SK-N-SH (cell line): ENCODE measurements around the gene LSP1. TPM values are rescaled to one million over a fixed set of nuclear protein-coding genes. Genes with fewer than 3 reads are reported as not detected.

Experiments used
- CTCF ChIA-PET: fragments of 300-600, 350-600 bp; formaldehyde crosslinking; extraction: SDS; loops from one replicate; lab custom pipeline; 2021; lab: Yijun Ruan, JAX
- POLR2A ChIA-PET: fragments of 350-600 bp; sonication (Branson Sonifier 250); formaldehyde crosslinking; extraction: SDS; loops from one replicate; lab custom pipeline; 2020; ENCODE audit warnings: antibody characterized with exemption, inconsistent platforms; lab: Yijun Ruan, JAX
- DNase-seq: peaks from one replicate; pipeline ENCODE4 v3.0.0; 2012
- H2AFZ ChIP-seq: fragments of 200-600 bp; sonication (generic); 2 replicates; pipeline ENCODE4 v1.8.1; 2016; ENCODE audit warnings: antibody characterized with exemption, mild to moderate bottlenecking, low read depth
- H3F3A ChIP-seq: fragments of 200-600 bp; sonication (generic); replicated peaks from 2 replicates; pipeline ENCODE3; 2016; ENCODE audit warnings: antibody characterized with exemption, mild to moderate bottlenecking; ENCODE audit not compliant: insufficient read depth
- H3K27ac ChIP-seq, 2 experiments: fragments of 200-500 bp in 1 of 2; fragments of 200-600 bp in 1 of 2; sonication (Bioruptor generic) in 1 of 2; sonication (generic), shearing (Covaris generic) in 1 of 2; 2 replicates each; pipeline versions ENCODE4 v1.5.1 to v1.6.1; 2014 to 2016; ENCODE audit warnings: low read depth in 2 of 2, inconsistent platforms in 1 of 2, low read length in 1 of 2, mild to moderate bottlenecking in 1 of 2, mixed read lengths in 1 of 2
- H3K27me3 ChIP-seq: fragments of 200-600 bp; sonication (generic), shearing (Covaris generic); 2 replicates; pipeline ENCODE4 v1.6.1; 2016; ENCODE audit warnings: mixed run types; ENCODE audit not compliant: insufficient read depth
- H3K36me3 ChIP-seq, 2 experiments: fragments of 200-500 bp in 1 of 2; fragments of 200-600 bp in 1 of 2; sonication (Bioruptor generic) in 1 of 2; sonication (generic) in 1 of 2; replicated peaks in 1 of 2; 2 replicates each; pipeline versions ENCODE3 to v1.5.1; 2014 to 2016; ENCODE audit warnings: low read length in 1 of 2, mild to moderate bottlenecking in 1 of 2; ENCODE audit not compliant: insufficient read depth in 2 of 2, control insufficient read depth in 1 of 2
- H3K4me1 ChIP-seq, 2 experiments: fragments of 200-500 bp in 1 of 2; fragments of 200-600 bp in 1 of 2; sonication (Bioruptor generic) in 1 of 2; sonication (generic), shearing (Covaris generic) in 1 of 2; 2 replicates each; pipeline versions ENCODE4 v1.5.1 to v1.6.1; 2014 to 2016; ENCODE audit warnings: low read depth in 1 of 2, low read length in 1 of 2, mixed run types in 1 of 2; ENCODE audit not compliant: insufficient read depth in 2 of 2, control insufficient read depth in 1 of 2
- H3K4me2 ChIP-seq: fragments of 200-600 bp; sonication (generic), shearing (Covaris generic); 2 replicates; pipeline ENCODE4 v1.6.1; 2017; ENCODE audit warnings: mixed run types
- H3K4me3 ChIP-seq, 2 experiments: fragments of 200-500 bp in 1 of 2; fragments of 200-600 bp in 1 of 2; sonication (Bioruptor generic) in 1 of 2; sonication (generic), shearing (Covaris generic) in 1 of 2; 2 replicates each; pipeline versions ENCODE4 v1.5.1 to v1.8.1; 2014 to 2016; ENCODE audit warnings: low read depth in 2 of 2, inconsistent platforms in 1 of 2, low read length in 1 of 2, mild to moderate bottlenecking in 1 of 2, mixed read lengths in 1 of 2, moderate library complexity in 1 of 2
- H3K79me2 ChIP-seq: fragments of 200-600 bp; sonication (generic); 2 replicates; pipeline ENCODE4 v1.8.1; 2017; ENCODE audit warnings: mild to moderate bottlenecking; ENCODE audit not compliant: insufficient read depth
- H3K9ac ChIP-seq: fragments of 200-600 bp; sonication (generic); 2 replicates; pipeline ENCODE4 v1.6.1; 2017; ENCODE audit warnings: mixed run types
- H3K9me2 ChIP-seq: fragments of 200-600 bp; sonication (generic); 2 replicates; pipeline ENCODE4 v1.6.1; 2017; ENCODE audit warnings: mixed run types
- H3K9me3 ChIP-seq: fragments of 200-600 bp; sonication (generic); 2 replicates; pipeline ENCODE4 v1.6.1; 2017; ENCODE audit warnings: mixed run types, mild to moderate bottlenecking, moderate library complexity
- H4K20me1 ChIP-seq: fragments of 200-600 bp; sonication (generic); 2 replicates; pipeline ENCODE4 v1.6.1; 2017; ENCODE audit warnings: mild to moderate bottlenecking, mixed run types; ENCODE audit not compliant: insufficient read depth
- CHD2 ChIP-seq: fragments of 150-350 bp; IDR thresholded peaks from 2 replicates; pipeline ENCODE4 v1.6.1; 2018; ENCODE audit warnings: low read length; ENCODE audit not compliant: partially characterized antibody
- FOSL2 ChIP-seq: IDR thresholded peaks from 2 replicates; pipeline ENCODE4 v1.4.0; 2012; ENCODE audit warnings: low read depth, mild to moderate bottlenecking, moderate library complexity, borderline replicate concordance
- FOXM1 ChIP-seq: IDR thresholded peaks from 2 replicates; pipeline ENCODE4 v1.4.0; 2012; ENCODE audit warnings: low read depth, mild to moderate bottlenecking
- GABPA ChIP-seq: IDR thresholded peaks from 2 replicates; pipeline ENCODE4 v1.4.0; 2012; ENCODE audit warnings: low read depth, mild to moderate bottlenecking
- GATA2 ChIP-seq: sonication (generic); formaldehyde crosslinking; IDR thresholded peaks from 2 replicates; pipeline ENCODE4 v1.5.0; 2020; ENCODE audit warnings: mild to moderate bottlenecking, missing genetic modification reagents
- IRF3 ChIP-seq: fragments of 150-350 bp; IDR thresholded peaks from 2 replicates; pipeline ENCODE4 v1.6.1; 2016; ENCODE audit warnings: mild to moderate bottlenecking, low read depth, low read length
- JUND ChIP-seq: IDR thresholded peaks from 2 replicates; pipeline ENCODE4 v1.4.0; 2012
- MAX ChIP-seq: IDR thresholded peaks from 2 replicates; pipeline ENCODE4 v1.4.0; 2012; ENCODE audit warnings: low read depth
- MEF2A ChIP-seq: IDR thresholded peaks from 2 replicates; pipeline ENCODE4 v1.4.0; 2012; ENCODE audit warnings: low read depth, borderline replicate concordance
- MXI1 ChIP-seq: IDR thresholded peaks from 2 replicates; pipeline ENCODE4 v1.6.1; 2012; ENCODE audit warnings: mild to moderate bottlenecking, low read depth, low read length, improper control_type of control experiment
- POLR2AphosphoS5 ChIP-seq: IDR thresholded peaks from 2 replicates; pipeline ENCODE4 v1.6.1; 2012; ENCODE audit warnings: low read depth, low read length
- RAD21 ChIP-seq: IDR thresholded peaks from 2 replicates; pipeline ENCODE4 v1.6.1; 2012; ENCODE audit warnings: mild to moderate bottlenecking, low read length
- RCOR1 ChIP-seq: fragments of 150-350 bp; IDR thresholded peaks from 2 replicates; pipeline ENCODE4 v1.6.1; 2017; ENCODE audit warnings: antibody characterized with exemption, low read length
- RFX5 ChIP-seq: IDR thresholded peaks from 2 replicates; pipeline ENCODE4 v1.6.1; 2012; ENCODE audit warnings: mild to moderate bottlenecking, improper control_type of control experiment, low read length
- RXRA ChIP-seq: IDR thresholded peaks from 2 replicates; pipeline ENCODE4 v1.4.0; 2012; ENCODE audit warnings: low read depth, mild to moderate bottlenecking, borderline replicate concordance
- SIN3A ChIP-seq: IDR thresholded peaks from 2 replicates; pipeline ENCODE4 v1.6.1; 2012; ENCODE audit warnings: low read depth, mild to moderate bottlenecking, low read length, moderate library complexity, borderline replicate concordance
- TAF1 ChIP-seq: IDR thresholded peaks from 2 replicates; pipeline ENCODE4 v1.6.1; 2012; ENCODE audit warnings: low read depth, mild to moderate bottlenecking, low read length, moderate library complexity, borderline replicate concordance
- USF1 ChIP-seq: IDR thresholded peaks from 2 replicates; pipeline ENCODE4 v1.4.0; 2012; ENCODE audit warnings: low read depth, borderline replicate concordance
- YY1 ChIP-seq: IDR thresholded peaks from 2 replicates; pipeline ENCODE4 v1.4.0; 2012; ENCODE audit warnings: low read depth, mild to moderate bottlenecking
- ZBTB33 ChIP-seq: IDR thresholded peaks from 2 replicates; pipeline ENCODE4 v1.4.0; 2012; ENCODE audit warnings: low read depth, borderline replicate concordance
- WGBS: methylation state at CpG from one replicate; pipeline ENCODE4 v1.1.6; 2017; ENCODE audit warnings: low lambda C conversion rate; 5-methylcytosine and 5-hydroxymethylcytosine counted together
- polyA plus RNA-seq, 3 experiments: library from polyadenylated mRNA; depleted of rRNA; stranded (reverse); fragments of >200 nt; gene quantifications; 2 replicates each; pipeline ENCODE4 v1.2.3, GENCODE V29; 2012

Gene LSP1
- polyA plus RNA-seq, 1 of the 3 experiments (the other 2 are of a cell fraction), result 0.38 TPM

- Histone ChIP-seq H3K27ac (no peak overlapping the region), H3K79me2 (no peaks in the 10 kb centered on the region), H3K9me3 (no peaks in the 10 kb centered on the region), H3K9ac (no peak overlapping the region), H3K9me2 (no peaks in the 10 kb centered on the region), H3K36me3 (no peaks in the 10 kb centered on the region), H4K20me1 (no peaks in the 10 kb centered on the region), H3K4me2 (no peak overlapping the region), H3K4me3 (no peak overlapping the region), H2AFZ (no peak overlapping the region), H3K27me3 (0 out of 2 replicates have a peak, but pooled peaks cover 13% of the 10 kb centered on the region), H3K4me1 (no peaks in the 10 kb centered on the region), H3F3A (no peaks in the 10 kb centered on the region)
- 72% methylated on average over 7 of the region's 7 CpGs for WGBS
- no peak for DNase-seq
- CTCF ChIA-PET, result interaction anchor here (1.1 to 5.1 kb wide), 2 partner anchors 11 to 36 kb away, joined by 4 to 16 read pairs; no protein-coding TSS in a partner anchor
- POLR2A ChIA-PET, result no interaction called here
- no peak for TF ChIP-seq FOXM1
- no peak for TF ChIP-seq RFX5
- no peak for TF ChIP-seq IRF3
- TF ChIP-seq YY1, result no peak
- no peak for TF ChIP-seq RCOR1
- TF ChIP-seq MXI1, result no peak
- no peak for TF ChIP-seq JUND
- no peak for TF ChIP-seq RXRA
- no peak for TF ChIP-seq USF1
- no peak for TF ChIP-seq MAX
- TF ChIP-seq CHD2, result no peak
- TF ChIP-seq TAF1, result no peak
- no peak for TF ChIP-seq RAD21
- TF ChIP-seq FOSL2, result no peak
- no peak for TF ChIP-seq GABPA
These were observed 56.6 kb downstream of the LSP1 start for GRCh38 chr11:1909524-1909923.

GRCh38 chr11:1912289-1912878 lies 59.5 kb downstream of the LSP1 start:
- Histone ChIP-seq H3K9me3 (no peaks in the 10 kb centered on the region), H4K20me1 (no peaks in the 10 kb centered on the region), H3F3A (no peaks in the 10 kb centered on the region), H3K79me2 (no peaks in the 10 kb centered on the region), H3K4me2 (no peak overlapping the region), H3K9me2 (no peaks in the 10 kb centered on the region), H3K4me1 (peaks cover 0 to 5% of the 10 kb centered on the region in 2 experiments; a peak in 1 of 4 replicates), H3K9ac (no peak overlapping the region), H3K4me3 (no peak overlapping the region), H3K27ac (no peak overlapping the region), H3K27me3 (0 out of 2 replicates have a peak, but pooled peaks cover 7% of the 10 kb centered on the region), H2AFZ (no peak overlapping the region), H3K36me3 (no peaks in the 10 kb centered on the region)
- ChIA-PET CTCF (interaction anchor here (2.0 kb wide), 1 partner anchor 30 kb away, joined by 6 read pairs; no protein-coding TSS in a partner anchor), POLR2A (interaction anchor here (0.6 kb wide), 1 partner anchor 1072 kb away, joined by 3 read pairs; no protein-coding TSS in a partner anchor)
- TF ChIP-seq GABPA (no peak), RAD21 (no peak), MEF2A (no peak), FOSL2 (no peak), CHD2 (no peak), POLR2AphosphoS5 (no peak), GATA2 (CRISPR knock-in tag) (no peak), SIN3A (no peak), TAF1 (no peak), ZBTB33 (no peak)
- DNase-seq, result no peak
- WGBS, result 78% methylated on average over 13 of the region's 13 CpGs
